SKM-1 (cell line): Measurements from ENCODE around the gene CDK3.
"Not testable (repeated sequence)": the region's sequence is repeated elsewhere in the genome, so short reads cannot be mapped to it uniquely, and the experiment has no call there.

Experiments
- DNase-seq: peaks from one replicate; lab custom pipeline; 2025; ENCODE audit not compliant: unreplicated experiment; lab: John Stamatoyannopoulos, UW

The CDK3 gene

GRCh38 chr17:76000755-76001521 is at the start of gene CDK3:
Gene CDK3, plus strand, starts transcription at chr17:76000855. Its CDS starts 571 bp downstream, at chr17:76001426.
- no peak for DNase-seq

GRCh38 chr17:75950855-75951554 is 49.6 kb upstream of the CDK3 start:
- no peak for DNase-seq

GRCh38 chr17:75959051-75959838 is 41.4 kb upstream of the CDK3 start:
- no peak for DNase-seq

GRCh38 chr17:75959839-75960511 is 40.7 kb upstream of the CDK3 start:
- DNase-seq, result no peak

- no peak for DNase-seq
Observed at GRCh38 chr17:75965468-75965867, 35.2 kb upstream of the CDK3 start.

- not testable (repeated sequence) for DNase-seq
Observed at GRCh38 chr17:75969044-75969443, 31.6 kb upstream of the CDK3 start.

- DNase-seq, result peak; percentile 23
Observed at GRCh38 chr17:75970011-75970523, 30.6 kb upstream of the CDK3 start.

GRCh38 chr17:75970626-75971025 is 30.0 kb upstream of the CDK3 start:
- DNase-seq, result no peak

GRCh38 chr17:75975187-75975586 is 25.5 kb upstream of the CDK3 start:
- DNase-seq, result not testable (repeated sequence)

GRCh38 chr17:75975757-75976174 is 24.9 kb upstream of the CDK3 start:
- no peak for DNase-seq

GRCh38 chr17:75976175-75976848 is 24.3 kb upstream of the CDK3 start:
- DNase-seq, result no peak

- peak; percentile 91 for DNase-seq
Observed at GRCh38 chr17:75978938-75979704, 21.5 kb upstream of the CDK3 start, which contains the start of the genes ACOX1 and TEN1. Gene ACOX1, minus strand, starts transcription at chr17:75979166. Its CDS starts 93 bp downstream, at chr17:75979073. Gene TEN1, plus strand, starts transcription at chr17:75979240. Its CDS starts 6,953 bp downstream, at chr17:75986193.

- no peak for DNase-seq
Observed at GRCh38 chr17:75979705-75980187, 20.9 kb upstream of the CDK3 start.

GRCh38 chr17:75980188-75981018 is 20.3 kb upstream of the CDK3 start:
- DNase-seq, result no peak

- no peak for DNase-seq
Observed at GRCh38 chr17:75981019-75981615, 19.5 kb upstream of the CDK3 start.

- DNase-seq, result no peak
Observed at GRCh38 chr17:75983501-75984181, 17.0 kb upstream of the CDK3 start.

GRCh38 chr17:75985986-75986385 is 14.7 kb upstream of the CDK3 start:
- DNase-seq, result no peak
